IMR-90 (cell line): Measurements from ENCODE around the gene RMDN3. TPM values are rescaled to one million over a fixed set of nuclear protein-coding genes. Genes with fewer than 3 reads are reported as not detected.

Experiments used
- ATAC-seq: fragments of 200-7000 bp; cut with Tn5 transposase; 2 replicates; pipeline ENCODE4 v1.9.1; 2020; ENCODE audit warnings: low read depth, mild to moderate bottlenecking, moderate library complexity
- BruUV-seq: library from RNA; stranded (reverse); fragments of 400-500 nt; replicated peaks from 2 replicates; lab custom pipeline; 2021; lab: Mats Ljungman, UMichigan
- CTCF ChIA-PET: fragments of 300-600 bp; formaldehyde crosslinking; extraction: SDS; loops from one replicate; lab custom pipeline; 2021; ENCODE audit warnings: antibody characterized with exemption; lab: Yijun Ruan, JAX
- POLR2A ChIA-PET: fragments of 300-600 bp; sonication (Branson Sonifier 250); formaldehyde crosslinking; loops from one replicate; lab custom pipeline; 2022; ENCODE audit warnings: antibody characterized with exemption; ENCODE audit not compliant: unreplicated experiment; lab: Charles Lee
- DNase-seq: peaks from one replicate; pipeline ENCODE4 v3.0.0; 2013
- H2AFZ ChIP-seq: replicated peaks from 2 replicates; pipeline ENCODE3; 2013; ENCODE audit warnings: low read length, mild to moderate bottlenecking; ENCODE audit not compliant: poor library complexity
- H2AK5ac ChIP-seq: 2 replicates; pipeline ENCODE4 v1.6.1; 2013; ENCODE audit warnings: low read depth, low read length, inconsistent platforms
- H2AK9ac ChIP-seq: replicated peaks from 2 replicates; pipeline ENCODE3; 2013; ENCODE audit warnings: mild to moderate bottlenecking, low read depth, low read length, moderate library complexity; ENCODE audit not compliant: poor library complexity
- H2BK120ac ChIP-seq: 2 replicates; pipeline ENCODE4 v1.6.1; 2013; ENCODE audit warnings: low read depth, low read length, inconsistent platforms
- H2BK15ac ChIP-seq: 3 replicates; pipeline ENCODE4 v1.6.1; 2013; ENCODE audit warnings: low read depth, low read length, inconsistent platforms
- H2BK20ac ChIP-seq: 2 replicates; pipeline ENCODE4 v1.6.1; 2013; ENCODE audit warnings: low read depth, mild to moderate bottlenecking, inconsistent platforms, low read length, moderate library complexity
- H2BK5ac ChIP-seq: 2 replicates; pipeline ENCODE4 v1.6.1; 2013; ENCODE audit warnings: mild to moderate bottlenecking, low read depth, low read length, inconsistent platforms; ENCODE audit not compliant: poor library complexity, severe bottlenecking
- H3K14ac ChIP-seq: replicated peaks from 2 replicates; pipeline ENCODE4 v1.6.1; 2013; ENCODE audit warnings: low read depth, low read length, inconsistent platforms
- H3K18ac ChIP-seq: 2 replicates; pipeline ENCODE4 v1.6.1; 2013; ENCODE audit warnings: low read depth, low read length, control low read depth
- H3K23ac ChIP-seq: 2 replicates; pipeline ENCODE4 v1.6.1; 2013; ENCODE audit warnings: low read depth, low read length, inconsistent platforms
- H3K27ac ChIP-seq: 2 replicates; pipeline ENCODE4 v1.5.1; 2013; ENCODE audit warnings: mild to moderate bottlenecking, control low read depth, low read length; ENCODE audit not compliant: insufficient read depth
- H3K27me3 ChIP-seq: 2 replicates; pipeline ENCODE4 v1.6.1; 2013; ENCODE audit warnings: low read length; ENCODE audit not compliant: control insufficient read depth, insufficient read depth
- H3K36me3 ChIP-seq: 2 replicates; pipeline ENCODE4 v1.6.1; 2013; ENCODE audit warnings: low read length, mixed read lengths; ENCODE audit not compliant: control insufficient read depth, insufficient read depth
- H3K4ac ChIP-seq: 2 replicates; pipeline ENCODE4 v1.6.1; 2013; ENCODE audit warnings: low read depth, low read length, inconsistent platforms
- H3K4me1 ChIP-seq: 2 replicates; pipeline ENCODE4 v1.6.1; 2013; ENCODE audit warnings: low read length, mixed read lengths; ENCODE audit not compliant: control insufficient read depth, insufficient read depth
- H3K4me2 ChIP-seq: 2 replicates; pipeline ENCODE4 v1.6.1; 2013; ENCODE audit warnings: low read depth, mild to moderate bottlenecking, control low read depth, low read length, moderate library complexity
- H3K4me3 ChIP-seq: 2 replicates; pipeline ENCODE4 v1.5.1; 2013; ENCODE audit warnings: low read depth, mild to moderate bottlenecking, control low read depth, low read length, moderate library complexity; ENCODE audit not compliant: insufficient read depth
- H3K56ac ChIP-seq: 2 replicates; pipeline ENCODE4 v1.6.1; 2013; ENCODE audit warnings: low read length, inconsistent platforms; ENCODE audit not compliant: insufficient read depth; ENCODE audit errors: extremely low read depth
- H3K79me1 ChIP-seq, 2 experiments: 2 replicates each; pipeline ENCODE4 v1.6.1; 2013; ENCODE audit warnings: low read length in 2 of 2, inconsistent platforms in 1 of 2, low read depth in 1 of 2
- H3K9ac ChIP-seq: 2 replicates; pipeline ENCODE4 v1.6.1; 2013; ENCODE audit warnings: low read depth, low read length, control low read depth
- H3K9me1 ChIP-seq: 2 replicates; pipeline ENCODE4 v1.6.1; 2013; ENCODE audit warnings: low read length, inconsistent platforms; ENCODE audit not compliant: insufficient read depth
- H3K9me3 ChIP-seq: 2 replicates; pipeline ENCODE4 v1.6.1; 2013; ENCODE audit warnings: low read length; ENCODE audit not compliant: control insufficient read depth, insufficient read depth
- H4K20me1 ChIP-seq: 2 replicates; pipeline ENCODE4 v1.6.1; 2013; ENCODE audit warnings: low read length, inconsistent platforms; ENCODE audit not compliant: insufficient read depth
- H4K5ac ChIP-seq: 2 replicates; pipeline ENCODE4 v1.6.1; 2013; ENCODE audit warnings: mild to moderate bottlenecking, low read depth, low read length, control low read depth
- H4K8ac ChIP-seq, 2 experiments: 2 replicates each; pipeline ENCODE4 v1.6.1; 2013; ENCODE audit warnings: low read depth in 2 of 2, low read length in 2 of 2, control low read depth in 1 of 2, inconsistent platforms in 1 of 2
- H4K91ac ChIP-seq: 2 replicates; pipeline ENCODE4 v1.6.1; 2013; ENCODE audit warnings: low read depth, low read length, inconsistent platforms; ENCODE audit not compliant: insufficient read depth
- USF2 ChIP-seq: fragments of 150-350 bp; IDR thresholded peaks from 2 replicates; pipeline ENCODE4 v1.6.1; 2017; ENCODE audit warnings: mild to moderate bottlenecking, antibody characterized with exemption, low read length, low read depth
- WGBS, 2 experiments: methylation state at CpG; one replicate each; pipeline versions ENCODE4 v1.1.5 to v1.1.7; 2013; ENCODE audit warnings: missing lambda C conversion rate in 2 of 2; ENCODE audit not compliant: insufficient read length in 1 of 2; ENCODE audit errors: extremely low coverage in 2 of 2; 5-methylcytosine and 5-hydroxymethylcytosine counted together
- dilution Hi-C: fragments of 300-500 bp; cut with HindIII; formaldehyde crosslinking; loops from one replicate; pipeline ENCODE4 v1.14.3; 2018; ENCODE audit warnings: low sequenced_read_pairs; ENCODE audit not compliant: unreplicated experiment
- in situ Hi-C: fragments of 300-500 bp; cut with MboI; formaldehyde crosslinking; loops from 3 replicates; pipeline ENCODE4 v1.14.3; 2019; ENCODE audit warnings: low sequenced_read_pairs, inconsistent platforms, mixed read lengths
- intact Hi-C: fragments of 100-400 bp; cut with micrococcal nuclease; formaldehyde crosslinking; loops from 2 replicates; pipeline ENCODE4 v1.10.0; 2022
- polyA plus RNA-seq, 3 experiments: library from polyadenylated mRNA; depleted of rRNA; stranded (reverse); fragments of >200 nt; gene quantifications; 2 replicates each; pipeline ENCODE4 v1.2.3, GENCODE V29; 2012; ENCODE audit warnings: low replicate concordance in 1 of 3
- total RNA-seq: library from RNA; depleted of rRNA; stranded (reverse); fragments of >200 nt; gene quantifications from 2 replicates; pipeline ENCODE4 v1.2.3, GENCODE V29; 2012

The RMDN3 gene
- total and polyA plus RNA-seq, 2 of the 4 experiments (the other 2 are of a cell fraction), result 14.7 to 25.7 TPM

- dilution Hi-C loops (no loop called here), in situ Hi-C loops (no loop called here), intact Hi-C loops (no loop called here)
- H2BK15ac ChIP-seq, result no peak overlapping the region
- ChIA-PET POLR2A (no interaction called here), CTCF (interaction anchor here (1.0 to 1.1 kb wide), 2 partner anchors 8 to 83 kb away, joined by 3 to 6 read pairs; no protein-coding TSS in a partner anchor)
- H3K56ac ChIP-seq, result no peak overlapping the region
- no TSS peak for BruUV-seq
- H4K5ac ChIP-seq, result no peak overlapping the region
- no peak overlapping the region for H3K18ac ChIP-seq
- no peaks in the 10 kb centered on the region for H3K27me3 ChIP-seq
- WGBS, 2 experiments, result 83% methylated on average over 1 of the region's 2 CpGs; no CpG with 5 or more reads in 1 of the 2 experiments
- H3K4me2 ChIP-seq, result no peak overlapping the region
- H3K4ac ChIP-seq, result no peak overlapping the region
- no peak overlapping the region for H2BK5ac ChIP-seq
- H3K27ac ChIP-seq, result no peak overlapping the region
- H3K36me3 ChIP-seq, result no peaks in the 10 kb centered on the region; the same call in 1 of the 2 replicates
- ATAC-seq (peak; percentile 74), DNase-seq (peak; percentile 17)
- no peak overlapping the region for H2BK20ac ChIP-seq
- peaks cover 4% of the 10 kb centered on the region; the same call in 1 of the 2 replicates for H3K9me1 ChIP-seq
- H4K8ac ChIP-seq, result no peak overlapping the region
- H2AK5ac ChIP-seq, result no peak overlapping the region
- no peak for TF ChIP-seq USF2
- H3K79me1 ChIP-seq, result peaks cover 41 to 64% of the 10 kb centered on the region in 2 experiments
- H4K20me1 ChIP-seq, result peaks cover 50% of the 10 kb centered on the region
- H3K23ac ChIP-seq, result no peak overlapping the region
- no peak overlapping the region for H3K4me3 ChIP-seq
- no peak overlapping the region for H3K9ac ChIP-seq
- peaks cover 10% of the 10 kb centered on the region for H3K4me1 ChIP-seq
- no peaks in the 10 kb centered on the region for H3K9me3 ChIP-seq
- H2AK9ac ChIP-seq, result no peak overlapping the region
- H2BK120ac ChIP-seq, result no peak overlapping the region
- no peak overlapping the region for H2AFZ ChIP-seq
- H4K91ac ChIP-seq, result no peak overlapping the region
- no peak overlapping the region for H3K14ac ChIP-seq
These were observed 30.8 kb upstream of the RMDN3 start for GRCh38 chr15:40785814-40786213.
